Esophagus mucosa (tissue), 1 donor: ENCODE measurements around the gene SGPP1. TPM values are rescaled to one million over a fixed set of nuclear protein-coding genes. Genes with fewer than 3 reads are reported as not detected.
A peak's percentile ranks its signal among the peaks of the same experiment; 100 is the strongest.
"Not testable (repeated sequence)": the region's sequence is repeated elsewhere in the genome, so short reads cannot be mapped to it uniquely, and the experiment has no call there.

ENCODE experiments used
- ATAC-seq: fragments of 200-7000 bp; cut with Tn5 transposase; one replicate; pipeline ENCODE4 v1.9.1; 2020
- total RNA-seq: library from RNA; stranded (reverse); gene quantifications from one replicate; pipeline ENCODE4 v1.2.4, GENCODE V29; 2023
- donor health status: DM: yes; HTN: yes; CAD: no.

SGPP1 gene
- total RNA-seq, 1 donor from 2014 or later = 6.2 TPM

DNA sequence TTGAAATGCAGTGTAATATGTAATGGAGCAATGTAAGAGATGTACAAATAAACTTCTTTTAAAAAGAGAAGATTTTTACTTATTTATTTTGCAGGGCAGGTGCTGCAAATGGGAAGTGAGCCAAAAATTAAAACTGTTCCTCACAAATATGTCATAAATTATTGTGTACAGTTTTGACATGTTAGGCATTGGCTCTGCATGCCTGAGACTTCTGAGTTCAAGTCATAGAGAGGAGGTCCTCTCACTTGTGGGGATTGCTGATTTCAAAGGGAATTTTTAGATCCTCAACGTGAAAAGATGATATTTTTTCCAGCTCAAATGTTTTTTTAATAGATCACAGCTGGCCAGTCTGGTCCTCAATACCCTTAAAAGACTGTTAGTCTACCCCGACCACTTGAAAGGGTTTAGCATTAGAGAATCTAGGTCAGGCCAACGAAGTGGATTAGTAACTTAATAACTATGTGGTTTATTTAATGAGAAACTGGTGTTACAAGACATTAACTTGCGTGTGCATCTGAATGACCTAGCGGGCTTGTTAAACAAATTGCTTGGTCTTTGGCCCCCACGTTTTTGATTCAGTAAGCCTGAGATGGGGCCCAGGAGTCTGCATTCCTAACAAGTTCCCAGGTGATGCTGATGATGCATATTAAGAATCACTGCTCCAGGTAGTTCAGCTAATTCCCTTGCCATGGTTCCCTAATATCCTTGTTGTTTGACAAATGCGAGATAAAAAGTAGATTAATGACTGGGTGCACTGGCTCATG, 55.3 kb downstream of the SGPP1 start:
- no peak for ATAC-seq

DNA sequence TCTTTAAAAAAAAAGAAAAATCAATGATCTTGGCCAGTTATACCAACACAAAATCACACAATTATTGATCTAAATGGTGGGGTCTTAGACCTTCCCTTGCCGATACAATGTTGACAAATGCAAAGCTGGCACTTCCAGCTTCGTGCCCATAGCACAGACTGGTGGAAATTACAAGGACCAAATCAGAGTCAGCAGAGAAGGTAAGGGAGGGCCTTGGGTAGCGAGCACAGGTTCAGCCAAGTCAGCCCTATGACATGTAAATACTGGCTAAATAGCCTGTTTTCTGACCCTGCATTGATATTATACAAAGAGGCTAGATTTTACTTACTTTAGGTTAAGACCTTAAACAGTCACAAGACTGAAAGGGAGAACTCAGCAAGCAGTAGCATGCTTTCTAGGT, 55.9 kb downstream of the SGPP1 start:
- no peak for ATAC-seq

DNA sequence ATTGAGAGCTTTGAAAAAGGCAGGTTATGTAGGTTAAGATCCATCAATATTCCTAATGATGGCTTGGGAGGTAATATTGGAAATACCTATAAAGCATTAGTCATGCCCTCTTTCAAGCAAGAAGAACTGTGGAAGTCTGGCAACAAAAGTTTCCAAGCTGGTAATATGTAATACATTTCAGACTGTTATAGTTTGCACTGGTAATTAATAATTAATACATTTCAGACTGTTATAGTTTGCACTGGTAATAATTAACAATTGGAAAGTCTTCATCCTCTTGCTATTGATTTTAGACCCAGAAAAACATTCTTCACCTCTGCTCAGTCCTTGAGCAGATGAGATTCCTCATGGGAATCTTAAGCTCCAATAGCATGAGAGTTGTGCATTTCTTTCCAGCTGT, 57.2 kb downstream of the SGPP1 start:
- no peak for ATAC-seq

DNA sequence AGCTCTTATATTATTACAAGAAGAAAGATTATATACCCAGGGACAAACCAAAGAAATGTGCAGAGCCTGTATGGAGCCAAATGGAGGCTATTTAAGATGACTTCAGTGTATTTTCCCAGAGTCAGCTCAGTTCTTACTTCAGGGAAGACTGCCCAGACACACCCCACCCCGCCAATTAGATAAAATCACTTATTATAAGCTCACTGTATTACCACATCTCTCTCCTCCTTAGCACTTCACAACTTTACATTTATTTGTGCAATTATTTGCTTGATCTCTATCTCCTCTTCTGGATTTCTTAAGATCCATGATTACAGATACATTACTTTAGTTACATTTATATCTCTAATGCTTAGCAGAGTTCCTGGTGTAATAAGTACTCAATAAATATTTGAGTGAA, 61.5 kb downstream of the SGPP1 start:
- no peak for ATAC-seq

DNA sequence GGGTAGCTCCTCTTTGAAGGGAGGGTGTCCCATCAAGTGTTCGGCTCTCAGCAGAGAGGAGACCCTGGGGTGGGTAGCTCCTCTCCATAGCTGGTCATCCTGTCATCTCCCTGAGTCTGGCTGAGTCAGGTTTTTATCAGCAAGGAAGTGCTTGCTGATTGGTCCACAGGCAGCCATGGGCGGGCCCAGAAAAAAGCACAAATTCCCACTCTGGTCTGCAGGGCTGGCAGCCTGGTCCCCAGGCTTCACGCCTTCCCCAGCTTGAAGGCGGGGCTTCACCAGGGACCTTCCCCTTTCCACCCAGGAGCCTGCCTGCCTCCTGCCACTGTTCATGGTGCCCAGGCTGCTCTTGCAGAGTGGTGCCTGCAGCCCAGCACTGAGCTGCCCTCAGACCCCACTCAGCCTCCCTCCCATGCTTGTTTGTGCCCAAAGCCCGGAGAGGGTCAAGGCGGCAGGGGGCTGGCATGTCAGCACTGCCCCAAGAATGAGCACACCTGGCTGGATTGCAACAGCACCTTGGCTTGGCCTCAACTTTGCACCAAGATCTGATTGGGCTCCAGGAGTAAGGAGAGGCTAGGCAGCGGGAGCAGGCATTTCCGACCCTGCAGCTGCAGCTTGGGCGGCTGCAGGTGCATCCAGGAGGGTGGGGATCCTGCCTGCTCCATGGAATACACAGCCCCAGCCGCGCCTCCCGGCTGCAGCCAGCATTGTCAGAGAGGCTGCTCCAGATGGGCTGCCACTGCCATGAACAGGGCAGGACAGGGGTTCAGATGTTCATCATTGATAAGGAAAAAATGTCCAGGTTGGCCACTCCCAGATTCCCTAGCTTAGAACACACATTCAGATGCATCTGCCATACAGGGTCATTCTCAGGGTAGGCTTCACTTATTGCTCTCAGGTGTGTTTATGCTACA, 64.2 kb downstream of the SGPP1 start:
- ATAC-seq = peak; percentile 22

DNA sequence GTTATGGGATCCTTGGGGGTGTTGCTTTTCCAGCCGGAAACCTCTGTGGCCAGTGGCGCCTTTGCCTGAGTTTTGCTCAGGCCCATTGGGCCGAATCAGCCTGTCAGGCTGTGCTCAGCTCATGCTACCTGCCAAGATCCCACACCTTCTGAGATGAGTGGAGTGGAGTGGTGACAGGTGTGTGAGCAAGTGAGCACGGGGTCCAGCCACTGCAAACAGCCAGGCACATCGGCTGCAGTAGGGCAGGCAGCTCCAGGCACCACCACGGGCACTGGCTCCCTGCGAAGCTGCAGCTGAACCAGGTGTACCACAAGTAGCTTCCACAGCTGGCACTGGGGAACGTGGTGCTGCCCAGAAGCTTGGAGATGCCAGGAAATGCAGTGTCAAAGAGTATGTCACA, 65.1 kb downstream of the SGPP1 start:
- ATAC-seq = no peak

DNA sequence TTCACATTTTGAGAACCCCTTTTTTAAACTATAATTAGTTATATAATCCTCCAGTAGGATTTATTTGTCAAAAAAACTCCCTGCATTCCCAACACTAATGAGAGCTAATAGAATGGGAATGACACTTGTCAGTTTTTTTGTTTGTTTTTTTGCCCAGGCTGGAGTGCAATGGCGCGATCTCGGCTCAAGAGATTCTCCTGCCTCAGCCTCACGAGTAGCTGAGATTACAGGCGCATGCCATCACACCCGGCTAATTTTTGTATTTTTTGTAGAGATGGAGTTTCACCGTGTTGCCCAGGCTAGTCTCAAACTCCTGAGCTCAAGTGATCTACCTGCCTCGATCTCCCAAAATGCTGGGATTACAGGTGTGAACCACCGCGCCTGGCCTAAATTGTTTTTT, 66.0 kb downstream of the SGPP1 start:
- not testable (repeated sequence) for ATAC-seq

DNA sequence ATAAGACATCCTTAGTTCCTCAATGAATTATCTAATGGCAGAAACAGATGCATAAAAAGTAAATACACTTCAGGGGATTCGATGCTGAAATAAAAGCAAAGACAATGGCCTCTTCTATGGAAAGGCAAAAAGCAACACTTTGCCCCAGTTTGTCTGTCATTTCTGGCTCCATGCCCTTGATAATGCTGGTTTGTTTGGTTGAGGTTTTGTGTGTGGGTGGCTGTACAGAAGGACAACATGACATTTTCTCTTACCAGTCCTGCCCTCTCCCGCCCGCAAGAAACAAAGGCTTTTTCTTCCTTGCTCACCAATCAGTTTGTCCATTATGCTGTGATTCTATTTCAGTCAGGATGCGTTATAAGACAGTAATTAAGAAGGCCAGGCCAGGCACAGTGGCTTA, 68.1 kb downstream of the SGPP1 start:
- no peak for ATAC-seq

DNA sequence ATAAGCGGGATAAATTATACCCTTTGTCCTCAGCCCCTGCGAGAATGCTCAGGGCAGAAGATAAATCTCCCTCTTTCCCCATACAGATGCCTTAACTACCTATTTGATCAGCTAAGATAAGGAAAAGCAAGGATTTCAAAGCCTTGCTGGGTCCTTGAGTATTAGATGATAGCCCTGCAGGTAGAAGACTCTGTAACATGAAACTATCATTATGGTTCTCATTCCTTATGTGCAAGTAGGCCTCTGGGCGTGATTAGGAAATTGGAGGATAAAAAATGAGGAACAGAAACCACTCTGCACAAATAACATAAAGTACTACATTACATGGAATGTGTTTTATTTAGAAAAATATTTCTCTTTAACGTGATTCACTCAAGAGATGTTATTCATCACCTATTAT, 71.7 kb downstream of the SGPP1 start:
- ATAC-seq = no peak

DNA sequence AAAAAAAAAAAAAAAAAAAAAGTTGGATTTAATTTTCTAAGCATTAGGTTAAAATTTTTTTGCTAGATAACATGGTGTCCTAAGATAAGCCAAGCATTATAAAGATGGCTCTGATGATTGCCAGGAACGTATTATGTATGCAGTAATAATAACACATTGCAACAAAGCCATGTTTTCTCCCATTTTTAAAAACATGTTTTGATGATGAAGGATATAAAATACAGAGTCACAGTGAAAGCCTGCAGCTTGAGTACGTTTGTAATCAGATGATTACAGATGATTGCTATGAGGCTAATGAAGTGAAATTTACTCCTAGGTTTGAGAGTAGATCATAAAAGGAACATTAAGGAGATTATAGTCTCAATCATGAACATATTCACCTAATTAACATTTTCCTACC, 72.9 kb downstream of the SGPP1 start:
- ATAC-seq = no peak

DNA sequence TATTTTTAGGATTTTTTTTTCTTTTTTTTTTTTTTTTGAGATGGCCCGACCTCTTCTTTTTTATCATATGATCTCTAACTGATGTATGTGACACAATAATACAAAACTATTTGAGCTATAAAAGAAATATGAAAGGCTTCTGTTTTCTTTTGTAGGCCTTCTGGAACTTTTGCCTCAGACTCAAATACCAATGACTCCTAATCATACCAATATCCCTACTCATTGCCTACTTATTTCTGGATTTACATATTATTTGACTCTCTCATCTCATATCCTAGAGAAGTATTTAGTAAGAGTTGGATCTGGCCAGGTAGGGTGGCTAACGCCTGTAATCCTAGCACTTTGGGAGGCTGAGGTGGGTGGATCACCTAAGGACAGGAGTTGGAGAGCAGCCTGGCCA, 73.5 kb downstream of the SGPP1 start:
- ATAC-seq = no peak

DNA sequence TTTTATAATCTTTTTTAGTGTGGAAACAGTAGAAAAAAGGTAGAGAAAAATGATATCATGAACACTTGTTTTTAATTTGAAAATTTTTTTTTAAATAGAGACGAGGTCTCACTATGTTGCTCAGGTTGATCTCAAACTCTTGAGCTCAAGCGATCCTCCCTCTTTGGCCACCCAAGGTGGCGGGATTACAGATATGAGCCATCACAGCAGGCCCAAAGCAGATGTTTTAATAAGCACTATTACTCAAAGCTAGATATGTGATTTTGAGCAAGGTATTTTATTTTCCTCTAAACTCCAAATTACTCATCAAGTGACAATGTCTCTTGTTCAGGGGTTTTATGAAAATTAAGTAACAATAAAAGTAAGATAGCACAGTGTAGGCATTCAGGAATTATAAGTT, 75.5 kb downstream of the SGPP1 start:
- ATAC-seq = no peak

DNA sequence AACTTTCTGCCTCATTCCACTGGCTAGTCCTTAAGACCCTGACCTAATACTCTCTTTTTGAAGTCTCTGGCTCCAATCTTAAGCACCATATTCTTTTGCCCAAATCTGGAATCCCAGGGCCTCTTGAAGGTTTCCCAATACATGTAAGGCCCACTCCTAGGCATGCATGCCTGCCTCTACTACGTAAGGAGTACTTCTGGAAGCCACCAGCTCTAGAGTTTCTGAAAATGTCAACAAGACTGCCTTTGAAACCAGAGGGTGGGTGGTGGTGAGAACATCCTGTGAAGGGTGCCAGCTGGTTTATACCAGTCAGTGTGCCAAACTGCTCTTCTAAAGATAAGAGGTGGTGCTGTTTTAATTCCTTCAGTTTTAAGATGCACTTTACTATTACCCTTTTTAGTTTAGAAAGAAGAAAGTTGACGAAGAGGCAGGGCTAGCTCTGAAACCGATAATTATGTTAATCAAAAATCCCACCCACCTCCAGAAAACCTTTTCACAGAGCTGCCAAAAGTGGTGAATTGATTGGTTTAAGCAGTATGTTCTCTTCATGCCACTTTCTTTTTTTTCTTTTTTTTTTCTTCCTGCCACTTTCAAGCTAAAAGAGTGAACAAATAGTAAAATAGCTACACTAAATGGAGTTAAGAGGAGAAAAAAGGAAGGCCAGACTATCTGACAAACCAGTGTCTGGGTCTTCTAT, 77.5 kb downstream of the SGPP1 start:
- ATAC-seq = peak; percentile 23

DNA sequence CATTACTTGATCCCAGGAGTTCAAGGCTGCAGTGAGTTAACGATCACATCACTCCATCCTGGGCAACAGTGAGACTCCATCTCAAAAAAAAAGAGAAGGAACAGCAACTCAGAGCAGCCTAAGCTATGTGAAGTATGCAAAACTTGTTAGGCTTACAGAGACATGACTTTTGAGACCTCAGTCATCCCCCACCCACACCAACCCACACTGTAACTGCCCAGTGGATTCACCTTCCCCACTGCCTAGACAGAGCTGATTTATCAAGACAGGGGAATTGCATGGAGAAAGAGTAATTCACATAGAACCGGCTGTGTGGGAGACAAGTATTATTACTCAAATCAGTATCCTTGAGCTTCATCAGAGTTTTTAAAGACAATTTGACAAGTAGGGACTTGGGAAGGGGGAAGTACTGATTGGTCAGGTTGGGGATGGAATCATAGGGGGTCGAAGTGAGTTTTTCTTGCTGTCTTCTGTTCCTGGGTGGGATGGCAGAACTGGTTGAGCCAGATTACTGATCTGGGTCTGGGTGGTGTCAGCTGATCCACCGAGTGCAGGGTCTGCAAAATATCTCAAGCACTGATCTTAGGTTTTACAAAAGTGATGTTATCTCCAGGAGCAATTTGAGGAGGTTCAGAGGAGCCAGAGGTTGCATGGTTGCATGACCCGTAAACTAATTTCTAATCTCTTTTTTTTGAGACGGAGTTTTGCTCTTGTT, 80.0 kb downstream of the SGPP1 start:
- ATAC-seq = no peak

DNA sequence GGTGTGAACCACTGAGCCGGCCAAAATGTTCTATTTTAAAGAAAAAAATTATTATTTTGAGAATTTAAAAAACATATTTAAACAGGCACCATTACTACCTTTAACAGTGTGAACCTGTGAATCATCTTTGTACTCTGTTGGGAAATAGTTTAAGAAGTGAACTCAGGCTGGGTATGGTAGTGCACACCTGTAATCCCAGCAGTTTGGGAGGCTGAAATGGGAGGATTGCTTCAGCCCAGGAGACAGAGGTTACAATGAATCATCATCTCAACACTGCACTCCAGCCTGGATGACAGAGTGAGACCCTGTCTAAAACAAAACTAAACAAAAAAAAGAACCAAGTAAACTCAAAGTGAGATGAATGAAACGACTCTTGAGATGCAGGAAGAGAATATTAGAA, 83.1 kb downstream of the SGPP1 start:
- ATAC-seq = no peak

DNA sequence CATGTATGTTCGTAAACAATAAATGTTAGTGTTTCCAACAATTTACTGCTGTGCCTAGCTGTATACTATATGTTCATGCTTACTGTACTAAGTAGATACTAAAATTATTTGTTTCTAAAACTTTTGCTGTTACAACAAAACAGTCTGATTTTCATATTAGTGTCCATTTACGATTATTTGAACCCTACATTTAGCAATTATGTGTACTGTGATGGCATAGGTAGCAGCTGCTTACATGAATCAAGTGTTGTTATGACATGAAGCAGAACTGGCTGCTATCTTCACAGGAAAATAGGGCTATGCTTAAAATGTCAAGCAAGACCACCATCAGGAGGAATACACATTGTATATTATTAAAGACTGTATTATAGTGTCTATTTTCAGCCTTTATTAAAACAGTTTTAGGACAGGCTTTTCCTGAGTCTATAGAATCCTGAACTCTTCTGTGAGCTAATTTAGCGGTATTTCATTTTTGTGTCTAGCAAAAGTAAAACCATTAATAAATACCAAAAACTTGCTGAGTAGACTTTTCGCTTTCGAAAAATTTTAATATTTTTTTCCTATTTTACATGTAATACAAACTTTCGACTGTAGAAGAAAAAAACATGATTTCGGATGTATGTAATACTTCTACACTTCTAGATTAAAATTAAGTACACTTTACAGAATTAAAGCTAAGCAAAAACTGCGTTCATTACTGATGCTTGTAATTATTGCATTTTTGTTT, 85.0 kb downstream of the SGPP1 start:
- no peak for ATAC-seq

DNA sequence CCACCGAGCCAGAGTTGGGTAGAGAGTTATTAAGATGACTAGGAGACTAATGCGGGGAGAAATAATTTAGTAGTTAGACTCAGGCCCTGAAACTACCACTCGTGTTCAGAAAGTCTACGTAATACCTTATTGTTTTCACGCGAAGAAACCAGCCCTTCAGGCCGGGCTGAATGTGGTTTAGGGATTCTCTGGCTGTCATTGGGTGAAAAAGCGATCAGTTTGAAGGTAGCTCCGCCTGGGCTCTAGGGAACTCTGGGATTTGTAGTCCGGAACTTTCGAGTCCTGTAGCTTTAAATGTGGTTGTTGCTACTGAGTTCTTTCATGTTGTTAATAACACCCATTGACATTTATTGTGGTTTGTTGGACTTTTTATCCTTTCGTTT, 85.6 kb downstream of the SGPP1 start:
- peak; percentile 83 for ATAC-seq

DNA sequence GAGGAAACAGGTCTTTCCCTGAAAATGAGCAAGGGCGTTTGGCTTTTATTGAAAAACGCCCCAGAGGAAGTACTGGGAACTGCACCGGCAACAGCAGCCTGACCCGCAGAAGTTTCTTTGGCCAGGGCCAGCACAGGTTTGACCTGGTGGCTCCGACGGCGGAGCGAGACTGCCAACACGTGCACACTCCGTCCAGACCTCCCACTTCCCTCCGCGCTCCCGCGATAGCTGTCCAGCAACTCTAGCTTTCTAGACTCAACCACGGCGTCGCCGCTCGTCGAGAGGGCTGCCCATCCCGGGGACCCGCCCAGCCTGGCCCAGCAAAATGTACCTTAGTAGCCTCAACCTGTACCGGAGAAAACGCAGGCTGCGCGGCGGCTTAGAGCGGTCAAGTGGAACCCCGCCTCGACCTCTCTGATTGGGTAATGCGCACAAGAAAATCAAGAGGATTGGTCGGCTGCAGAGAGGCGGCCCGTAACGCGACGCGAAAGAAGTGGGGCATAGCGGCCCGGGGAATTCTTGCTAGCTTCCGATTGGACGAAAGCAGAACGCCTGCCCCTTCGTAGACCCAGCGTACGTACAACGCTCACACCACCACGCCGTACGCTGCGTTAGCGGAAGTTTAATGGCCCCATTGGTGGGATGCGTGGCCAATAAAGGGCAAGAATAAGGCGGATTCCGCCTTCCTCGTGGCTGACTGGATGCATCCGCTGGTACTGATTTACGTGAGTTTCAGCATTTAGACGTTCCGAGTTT, 86.2 kb downstream of the SGPP1 start, which contains the start of gene WDR89:
TSS of gene WDR89 (minus strand) at position 399 of the 756 bp plus-strand sequence. CDS start 41,929 bp downstream, outside the sequence.
- peak; percentile 98 for ATAC-seq

DNA sequence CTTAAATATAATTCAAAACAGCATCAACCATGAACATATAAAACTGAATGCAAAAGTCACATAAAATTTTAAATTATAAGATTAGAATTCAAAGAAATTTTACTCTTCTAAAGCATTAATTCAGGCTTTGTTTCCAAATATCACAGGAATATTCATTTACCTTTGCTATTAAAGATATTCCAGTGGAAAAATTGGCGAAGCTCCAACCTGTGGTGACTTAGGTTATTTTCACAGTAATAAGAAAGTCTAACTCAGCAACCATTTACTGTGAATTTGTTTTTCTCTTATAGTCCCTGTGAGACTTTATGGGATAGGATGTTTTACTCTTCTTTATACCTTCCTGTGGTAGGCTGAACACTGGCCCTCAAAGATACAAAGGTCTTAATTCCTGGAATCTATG, 89.4 kb downstream of the SGPP1 start:
- ATAC-seq = no peak

DNA sequence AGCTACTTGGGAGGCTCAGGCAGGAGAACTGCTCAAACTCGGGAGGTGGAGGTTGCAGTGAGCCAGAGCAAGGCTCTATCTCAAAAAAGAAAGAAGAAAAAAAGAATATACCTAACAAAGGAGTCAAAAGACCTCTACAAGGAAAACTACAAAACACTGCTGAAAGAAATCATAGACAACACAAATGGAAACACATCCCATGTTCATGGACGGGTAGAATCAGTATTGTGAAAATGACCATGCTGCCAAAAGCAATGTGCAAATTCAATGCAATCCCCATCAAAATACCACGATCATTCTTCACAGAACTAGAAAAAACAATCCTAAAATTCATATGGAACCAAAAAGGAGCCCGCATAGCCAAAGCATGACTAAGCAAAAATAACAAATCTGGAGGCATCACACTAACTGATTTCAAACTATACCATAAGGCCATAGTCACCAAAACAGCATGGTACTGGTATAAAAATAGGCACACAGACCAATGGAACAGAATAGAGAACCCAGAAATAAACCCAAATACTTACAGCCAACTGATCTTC, 91.7 kb downstream of the SGPP1 start:
- not testable (repeated sequence) for ATAC-seq
